GM18511 (cell line): Measurements from ENCODE around the gene FBRSL1.

ENCODE experiments used
- ATAC-seq: cut with Tn5 transposase; IDR thresholded peaks from one replicate; pipeline ENCODE4 v1.9.1; 2021; ENCODE audit warnings: mild to moderate bottlenecking, moderate library complexity; ENCODE audit not compliant: unreplicated experiment

Gene FBRSL1

DNA sequence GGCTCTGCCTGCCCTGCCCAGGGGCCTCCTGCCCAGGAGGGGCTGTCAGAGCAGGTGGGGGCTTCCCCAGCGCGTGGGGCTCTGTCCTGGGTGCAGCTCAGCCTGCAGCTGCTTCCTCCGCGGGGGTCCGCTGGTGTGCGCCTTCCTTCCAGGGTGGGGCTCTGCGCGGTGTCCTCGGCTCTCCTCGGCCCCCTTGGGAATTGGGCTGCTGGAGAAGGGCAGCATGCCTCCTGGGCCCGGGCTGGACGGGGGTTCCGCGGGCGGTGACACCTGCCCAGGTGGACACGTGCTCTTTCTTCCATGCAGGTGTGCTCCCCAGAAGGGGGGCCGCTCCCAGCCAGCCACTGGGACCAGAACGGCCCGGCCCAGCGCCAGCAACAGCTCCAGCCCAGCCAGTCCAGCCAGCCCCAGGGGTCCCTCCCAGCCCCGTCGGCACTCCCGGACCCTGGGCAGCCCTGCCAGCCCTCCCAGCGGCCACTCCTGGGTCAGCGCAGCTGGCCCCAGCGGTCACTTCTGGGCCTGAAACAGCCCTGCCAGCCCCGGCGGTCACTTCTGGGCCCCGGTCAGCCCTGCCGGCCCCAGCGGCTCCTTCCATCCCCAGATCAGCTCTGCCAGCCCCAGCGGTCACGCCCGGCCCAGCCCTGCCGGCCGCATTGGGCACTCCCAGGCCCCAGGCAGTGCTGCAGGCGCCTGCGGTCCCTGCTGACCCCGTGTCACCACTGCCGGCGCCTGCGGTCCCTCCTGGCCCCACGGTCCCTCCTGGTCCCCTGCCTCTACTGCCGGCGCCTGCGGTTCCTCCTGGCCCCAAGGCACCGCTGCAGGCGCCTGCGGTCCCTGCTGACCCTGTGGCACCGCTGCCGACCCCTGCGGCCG is 19.1 kb downstream of the FBRSL1 start:
- ATAC-seq: no peak

DNA sequence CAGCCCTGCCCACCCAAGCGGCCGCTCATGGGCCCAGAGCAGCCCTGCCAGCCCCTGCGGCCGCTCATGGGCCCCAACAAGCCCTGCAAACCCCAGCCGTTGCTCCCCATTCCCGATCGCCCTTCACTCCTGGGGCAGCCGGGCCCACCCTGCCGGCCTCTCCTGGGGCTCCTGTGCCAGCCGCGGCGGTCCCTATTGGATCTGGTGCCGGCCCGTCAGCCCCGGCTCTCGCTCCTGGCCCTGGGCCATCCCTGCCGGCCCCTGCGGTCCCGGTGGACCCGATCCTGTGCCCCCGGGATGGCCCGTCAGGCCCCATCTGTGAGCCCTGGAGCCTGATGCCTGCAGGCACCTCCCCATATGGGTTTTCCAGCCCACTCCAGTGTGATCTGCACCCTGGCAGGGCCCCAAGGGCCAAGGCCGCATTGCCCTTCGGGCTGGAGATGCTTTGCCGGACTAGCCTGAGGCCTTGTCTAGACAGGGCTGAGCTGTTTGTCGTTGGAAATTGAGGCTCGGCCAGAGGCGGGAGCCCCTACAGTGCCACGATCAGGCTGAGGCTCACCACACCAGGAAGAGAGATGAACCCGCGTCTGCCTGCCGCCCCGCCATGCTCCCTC is 20.3 kb downstream of the FBRSL1 start:
- no peak for ATAC-seq

DNA sequence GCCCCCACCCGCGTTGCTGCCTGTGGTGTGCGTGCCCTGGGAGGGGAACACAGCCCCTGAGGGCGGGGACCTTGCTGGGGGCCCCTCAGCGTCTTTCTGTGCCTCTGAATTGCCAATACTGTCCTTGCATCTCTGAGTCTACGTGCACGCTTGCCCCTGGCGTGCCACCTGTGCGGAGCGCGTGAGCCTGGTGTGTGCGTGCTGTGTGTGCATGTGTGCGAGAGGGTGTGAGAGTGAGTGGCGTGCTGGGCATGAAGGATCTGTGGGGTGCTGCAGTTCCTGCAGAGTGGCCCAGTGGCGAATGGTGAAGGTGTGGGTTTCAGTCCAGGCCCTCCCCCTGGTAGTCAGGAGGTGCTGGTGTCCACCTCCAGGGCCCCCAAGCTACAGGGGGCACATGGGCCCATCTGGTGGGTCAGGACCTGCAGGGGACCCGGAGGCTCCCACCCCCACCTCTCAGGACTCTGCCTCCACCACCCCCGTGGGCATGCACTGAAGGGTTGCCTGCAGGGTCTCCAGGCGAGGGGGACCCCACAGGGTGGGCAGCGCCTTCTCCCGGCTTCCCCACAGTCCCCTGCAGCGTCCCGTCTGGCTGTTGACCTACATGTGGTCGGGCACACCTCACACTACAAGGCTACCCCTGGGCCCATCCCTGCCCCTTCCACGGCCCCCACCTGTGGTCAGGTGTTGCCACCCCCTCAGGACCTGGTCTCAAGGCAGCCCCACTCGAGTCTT is 21.0 kb downstream of the FBRSL1 start:
- ATAC-seq: no peak

DNA sequence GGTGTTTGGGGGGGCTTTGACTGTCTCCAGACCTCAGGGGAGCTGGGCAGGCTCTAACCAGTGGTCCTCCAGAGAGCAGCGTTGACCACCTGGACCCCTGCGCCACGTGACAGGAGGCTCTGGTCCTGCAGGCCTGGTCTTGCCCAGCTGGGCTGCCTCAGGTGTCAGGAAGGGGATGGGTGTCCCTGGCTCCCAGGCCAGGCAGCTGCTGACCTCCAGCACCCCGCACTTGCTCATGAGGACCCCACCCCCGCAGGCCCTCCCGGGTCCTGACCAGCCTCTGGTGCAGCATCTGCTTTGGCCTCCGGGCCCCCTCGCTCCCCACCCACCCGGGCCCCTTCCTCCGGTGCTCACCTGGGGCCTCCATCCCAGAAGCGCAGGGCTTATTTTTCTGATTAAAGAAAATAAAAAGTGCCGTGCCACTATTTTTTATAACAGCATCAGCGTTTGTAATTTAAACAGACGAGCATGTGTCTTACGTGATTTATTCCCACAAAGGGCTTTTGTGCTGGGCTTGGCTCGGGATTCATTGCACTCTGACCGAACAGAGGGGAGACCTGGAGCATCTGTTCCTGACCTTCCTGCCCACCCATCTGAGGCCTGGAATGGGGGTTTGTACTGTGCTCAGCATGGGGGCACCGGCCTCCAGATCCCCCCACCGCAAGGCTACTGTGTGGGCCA is 21.7 kb downstream of the FBRSL1 start:
- ATAC-seq: no peak

DNA sequence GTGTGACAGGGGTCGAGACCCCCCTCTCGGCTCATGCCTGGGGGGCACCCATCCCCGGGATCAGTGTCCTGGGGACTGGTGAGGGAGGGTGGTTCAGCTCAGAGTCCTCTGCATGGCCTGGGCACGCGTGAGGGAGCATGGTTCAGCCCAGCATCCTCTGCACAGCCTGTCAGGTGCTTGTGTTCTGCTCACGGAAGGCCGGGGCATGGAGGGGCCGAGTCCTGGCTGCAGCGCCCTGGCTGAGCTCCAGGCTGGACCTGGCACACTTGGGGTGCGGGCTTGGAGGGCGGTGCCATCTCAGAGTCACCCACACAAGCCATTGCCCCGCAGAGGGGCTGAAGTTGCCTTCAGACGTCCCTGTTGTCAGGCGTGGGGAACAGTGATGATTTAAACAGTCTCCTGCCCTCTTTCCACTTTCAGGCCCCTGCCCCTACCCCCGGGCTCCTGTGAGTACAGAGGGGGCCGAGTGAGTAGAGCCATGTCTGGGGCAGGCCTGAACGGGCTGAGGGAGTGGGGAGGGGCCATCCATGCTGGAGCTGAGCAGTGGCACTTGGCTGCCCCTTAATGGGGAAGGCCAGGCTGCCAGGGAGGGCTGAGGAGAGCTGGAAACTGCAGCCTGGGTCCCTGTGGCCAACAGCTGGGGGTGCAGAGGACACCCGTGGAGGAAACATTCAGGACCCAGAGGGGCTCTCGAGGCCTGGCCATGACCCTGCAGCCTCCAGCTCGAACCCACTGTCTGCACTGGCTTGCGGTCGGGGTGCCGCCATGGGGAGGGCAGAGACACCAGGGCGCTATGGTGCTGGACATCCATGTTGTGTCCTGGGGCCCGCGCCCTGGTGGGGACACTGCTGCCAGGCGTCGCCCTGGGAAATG is 22.5 kb downstream of the FBRSL1 start:
- no peak for ATAC-seq

DNA sequence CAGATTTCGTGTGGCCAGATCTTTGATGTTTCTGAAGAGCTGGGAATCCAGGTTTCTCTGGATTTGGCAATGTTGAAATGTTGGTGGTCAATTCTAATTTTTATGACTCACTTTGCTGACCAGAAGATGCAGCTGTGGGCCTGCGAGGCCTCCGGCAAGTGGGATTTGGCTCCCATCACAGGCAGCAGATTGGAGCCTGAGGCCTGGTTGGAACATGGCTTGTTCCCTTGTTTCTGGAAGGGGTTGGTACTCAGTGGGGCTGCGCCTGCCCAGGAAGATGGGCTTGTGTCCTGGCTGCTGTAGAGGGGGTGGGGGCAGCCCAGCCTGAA is 23.1 kb downstream of the FBRSL1 start:
- no peak for ATAC-seq

DNA sequence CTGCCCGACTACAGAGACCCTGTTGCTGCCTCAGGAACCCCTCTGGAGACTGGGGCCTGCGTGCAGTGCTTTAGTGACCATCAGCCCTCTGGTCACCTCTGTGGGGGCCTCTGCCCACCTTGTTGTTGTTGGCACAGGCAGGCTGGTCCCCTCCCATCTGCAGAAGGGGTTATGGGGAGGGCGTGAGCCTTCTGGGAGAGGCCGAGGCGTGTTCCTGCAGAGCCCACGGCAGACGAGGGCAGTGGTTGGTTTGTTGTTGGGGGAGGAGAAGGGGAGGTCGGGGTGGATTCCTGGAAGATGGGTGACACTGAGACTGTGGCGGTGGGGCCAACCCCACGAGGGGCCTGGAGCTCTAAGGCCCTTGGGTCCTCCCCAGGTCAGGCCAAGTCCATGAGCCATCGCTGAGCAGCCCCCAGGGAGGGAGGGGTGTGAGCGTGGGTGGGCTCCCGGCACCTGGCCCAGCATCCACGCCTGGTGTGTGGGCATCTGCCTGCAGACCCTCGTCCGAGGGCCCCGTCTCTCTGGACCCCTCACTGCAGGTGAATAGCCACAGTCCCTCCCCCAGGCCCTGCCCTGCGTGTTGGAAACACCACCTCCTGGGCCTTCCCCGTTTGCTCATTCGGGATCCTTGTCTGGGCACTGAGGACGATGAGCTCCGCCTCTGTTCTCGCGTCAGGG is 23.6 kb downstream of the FBRSL1 start:
- ATAC-seq: no peak

DNA sequence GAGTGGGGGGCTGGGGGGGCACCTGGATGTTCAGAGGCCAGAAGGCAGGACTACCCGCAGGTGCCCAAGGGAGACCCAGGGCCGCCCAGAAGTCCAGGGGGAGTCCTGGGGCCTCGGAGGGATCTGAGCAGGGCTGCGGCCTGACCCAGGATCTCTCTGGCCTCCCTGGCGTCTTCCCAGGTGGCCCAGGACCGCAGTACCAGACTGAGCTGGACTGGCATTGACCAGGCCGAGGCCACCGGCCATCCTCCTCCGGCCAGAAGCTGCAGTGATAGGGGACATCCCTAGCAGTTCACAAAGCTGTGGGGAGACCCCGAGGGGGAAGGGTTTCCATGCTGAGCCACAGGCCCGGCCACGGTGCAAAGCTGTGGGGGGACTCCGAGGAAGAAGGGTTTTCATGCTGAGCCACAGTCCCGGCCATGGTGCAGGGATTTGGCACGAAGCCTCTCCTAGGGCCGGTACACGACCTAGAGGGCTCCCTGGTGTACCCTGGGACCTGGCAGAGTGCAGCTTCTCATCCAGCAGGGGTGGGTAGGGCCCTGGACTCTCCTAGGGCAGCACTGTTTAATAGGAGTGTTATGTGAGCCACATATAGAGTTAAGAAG is 24.4 kb downstream of the FBRSL1 start:
- ATAC-seq: no peak

DNA sequence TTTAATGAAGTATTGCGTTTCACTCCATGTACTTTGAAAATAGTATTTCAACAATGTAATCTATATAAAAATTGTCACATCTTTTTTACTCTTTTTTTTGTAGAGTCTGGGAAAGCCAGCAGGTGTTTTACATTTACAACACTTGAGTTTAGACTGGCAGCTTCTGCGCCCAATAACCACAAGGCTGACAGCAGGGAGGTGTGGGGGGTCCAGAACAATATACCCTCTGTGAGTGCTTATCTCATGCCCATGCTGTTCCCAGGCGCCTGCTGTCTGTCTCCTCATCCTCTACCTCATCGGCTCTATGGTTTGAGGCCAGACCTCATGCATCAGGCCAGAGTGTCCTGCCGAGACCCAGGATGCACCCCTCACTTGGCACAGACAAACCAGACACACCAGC is 24.9 kb downstream of the FBRSL1 start:
- ATAC-seq: no peak

DNA sequence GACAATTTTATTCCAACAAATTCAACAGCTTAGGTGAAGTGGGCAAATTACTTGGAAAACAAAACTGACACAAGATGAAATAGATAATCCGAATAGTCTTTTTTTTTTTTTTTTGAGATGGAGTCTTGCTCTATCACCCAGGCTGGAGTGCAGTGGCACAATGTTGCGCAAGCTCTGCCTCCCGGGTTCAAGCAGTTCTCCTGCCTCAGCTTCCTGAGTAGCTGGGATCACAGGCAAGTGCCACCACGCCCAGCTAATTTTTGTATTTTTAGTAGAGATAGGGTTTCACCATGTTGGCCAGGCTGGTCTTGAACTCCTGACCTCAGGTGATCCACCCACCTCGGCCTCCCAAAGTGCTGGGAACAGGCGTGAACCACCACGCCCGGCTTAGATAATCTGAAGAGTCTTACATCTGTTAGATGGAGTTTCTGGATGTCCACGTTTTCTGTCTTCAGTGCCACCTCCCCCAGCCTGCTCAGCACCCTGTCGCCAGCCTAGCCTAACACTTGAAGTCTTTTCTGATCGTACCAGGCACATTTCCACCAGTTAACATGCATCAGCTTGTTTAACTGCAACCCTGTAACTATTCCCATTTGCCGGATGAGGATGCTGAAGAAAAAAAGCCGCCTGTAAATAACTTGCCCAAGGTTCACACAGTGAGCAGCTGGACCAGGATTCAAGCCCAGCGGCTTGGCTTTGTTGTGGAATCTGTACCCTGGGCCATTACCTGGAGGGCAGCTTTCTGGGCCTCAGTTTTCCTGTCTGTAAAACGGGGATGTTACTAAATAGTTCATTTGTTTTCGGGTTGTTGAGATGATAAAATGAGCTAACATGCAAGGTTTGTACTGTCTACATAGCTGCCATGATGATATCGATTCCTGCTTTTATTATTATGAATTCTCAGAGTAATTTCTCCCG is 26.4 kb downstream of the FBRSL1 start:
- no peak for ATAC-seq

DNA sequence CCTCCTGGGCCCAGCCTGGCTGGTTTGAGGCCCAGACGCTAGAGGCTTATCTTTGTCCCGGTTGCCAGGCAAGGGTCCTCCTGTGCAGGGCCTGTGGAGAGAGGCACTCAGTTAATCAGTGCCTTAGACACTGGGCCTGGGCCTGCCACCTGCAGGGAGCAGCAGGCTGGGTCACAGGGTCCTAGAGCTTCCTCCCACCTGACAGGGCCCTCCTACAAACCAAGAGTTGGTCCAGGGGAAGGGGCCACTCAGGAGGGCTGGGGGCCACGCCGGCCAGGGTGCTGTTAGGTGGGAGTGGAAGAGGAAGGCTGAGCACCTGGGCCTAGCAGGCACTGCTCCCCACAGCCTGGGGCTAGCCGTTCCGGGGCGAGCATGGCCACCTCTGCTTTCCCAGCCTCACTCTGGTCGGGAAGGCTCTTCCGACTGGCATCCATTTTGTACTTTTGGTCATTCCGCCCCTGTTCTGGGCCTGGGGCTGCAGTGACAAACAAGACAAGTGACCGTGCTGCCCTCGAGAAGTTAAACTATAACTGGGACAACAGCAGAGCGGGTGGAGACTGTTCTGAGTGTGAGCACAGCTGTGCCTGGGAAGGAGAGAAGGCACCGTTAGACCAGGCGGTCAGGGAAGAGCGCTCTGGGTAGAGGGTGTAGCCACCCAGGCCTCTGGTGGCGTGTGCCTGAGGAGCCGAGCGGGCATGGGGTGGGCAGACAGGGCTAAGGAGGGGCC is 27.2 kb downstream of the FBRSL1 start:
- no peak for ATAC-seq

DNA sequence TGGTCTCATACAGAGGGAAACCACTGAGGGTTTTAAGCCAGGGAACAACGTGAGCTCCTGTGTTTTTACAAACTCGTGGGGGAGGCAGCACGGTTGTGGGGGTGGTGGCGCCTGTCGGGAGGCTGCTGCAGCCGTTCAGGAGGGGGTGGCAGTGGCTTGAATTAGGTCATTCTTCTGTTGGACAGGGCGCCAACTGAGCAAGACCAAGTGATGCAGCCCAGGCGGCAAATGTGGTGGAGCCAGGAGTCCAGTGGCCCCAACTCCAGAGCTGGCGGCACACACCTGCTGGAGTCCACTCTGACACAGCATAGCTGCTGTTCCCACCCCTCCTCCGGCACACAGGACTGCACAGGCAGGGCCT is 27.8 kb downstream of the FBRSL1 start:
- ATAC-seq: no peak

DNA sequence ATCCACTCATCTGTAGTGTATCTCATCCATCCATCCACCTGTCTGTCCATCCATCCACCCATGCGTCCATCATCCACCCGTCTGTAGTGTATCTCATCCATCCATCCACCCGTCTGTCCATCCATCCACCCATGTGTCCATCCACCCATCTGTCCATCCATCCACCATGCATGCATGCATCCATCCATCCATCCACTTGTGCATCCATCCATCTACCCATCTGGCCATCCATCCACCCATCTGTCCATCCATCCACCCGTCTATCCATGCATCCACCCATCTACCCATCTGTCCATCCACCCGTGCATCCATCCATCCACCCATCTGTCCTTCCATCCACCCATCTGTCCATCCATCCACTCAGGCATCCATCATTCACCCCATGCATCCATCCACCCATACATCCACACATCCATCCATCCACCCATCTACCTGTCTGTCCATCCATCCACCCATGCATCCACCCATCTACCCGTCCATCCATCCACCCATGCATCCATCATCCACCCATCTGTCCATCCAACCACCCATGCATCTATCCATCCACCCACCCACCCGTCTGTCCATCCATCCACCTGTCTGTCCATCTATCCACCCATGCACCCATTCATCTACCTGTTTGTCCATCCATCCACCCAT is 28.5 kb downstream of the FBRSL1 start:
- ATAC-seq: no peak

DNA sequence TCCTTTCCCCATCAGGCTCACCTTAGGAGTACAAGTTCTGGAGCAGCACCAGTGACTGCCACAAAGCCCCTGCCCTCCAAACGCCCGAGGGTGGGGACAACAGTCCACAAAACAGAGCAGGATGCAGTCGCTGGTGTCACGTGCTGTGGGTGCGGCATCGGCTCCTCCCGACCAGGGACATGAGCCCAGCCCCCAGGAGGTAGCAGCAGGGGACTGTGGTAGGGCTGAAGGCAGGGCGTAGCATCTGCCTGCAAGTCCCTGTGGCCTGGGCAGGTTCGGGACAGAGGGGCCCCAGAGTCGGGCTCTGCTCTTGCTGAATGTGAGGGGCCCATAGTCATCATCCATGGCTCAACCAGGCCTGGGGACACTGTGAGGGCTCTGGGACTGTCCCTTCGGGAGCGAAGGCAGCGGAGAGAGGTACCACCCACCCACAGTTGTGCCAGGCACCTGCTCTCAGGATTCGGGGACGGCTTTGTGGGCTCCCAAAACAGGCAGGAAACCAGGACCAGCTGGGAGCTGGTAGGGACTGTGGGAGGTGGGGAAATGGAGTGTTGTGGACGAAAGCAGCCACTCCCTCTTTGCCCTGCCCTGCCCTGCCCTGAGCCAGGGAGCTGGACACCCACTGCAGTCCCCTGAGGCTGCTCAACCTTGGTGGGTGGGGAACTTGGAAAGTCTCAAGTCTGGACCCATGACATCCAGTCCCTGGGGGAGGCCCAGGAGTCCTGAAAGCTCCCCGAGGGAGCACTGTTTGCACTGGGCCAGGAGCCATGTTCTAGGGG is 30.7 kb downstream of the FBRSL1 start:
- ATAC-seq: no peak

DNA sequence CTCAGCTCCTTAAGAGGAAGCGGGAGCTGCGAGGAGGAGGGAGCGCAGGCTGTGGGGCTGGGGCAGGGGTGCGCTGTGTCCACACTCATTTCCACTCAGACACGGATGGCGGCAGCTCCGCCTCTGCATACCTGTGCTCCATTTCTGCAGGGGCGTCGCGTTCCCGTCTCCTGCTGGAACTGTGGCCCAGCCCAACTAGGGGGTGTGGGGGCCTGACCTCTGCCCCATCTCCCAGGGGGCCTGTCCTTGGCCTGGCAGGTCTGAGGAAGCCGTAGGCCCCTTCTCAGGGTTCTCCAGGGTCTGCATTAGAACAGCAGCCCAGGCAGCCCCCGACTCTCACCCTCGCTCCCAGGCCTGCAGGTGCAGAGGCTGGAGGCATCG is 31.2 kb downstream of the FBRSL1 start:
- no peak for ATAC-seq

DNA sequence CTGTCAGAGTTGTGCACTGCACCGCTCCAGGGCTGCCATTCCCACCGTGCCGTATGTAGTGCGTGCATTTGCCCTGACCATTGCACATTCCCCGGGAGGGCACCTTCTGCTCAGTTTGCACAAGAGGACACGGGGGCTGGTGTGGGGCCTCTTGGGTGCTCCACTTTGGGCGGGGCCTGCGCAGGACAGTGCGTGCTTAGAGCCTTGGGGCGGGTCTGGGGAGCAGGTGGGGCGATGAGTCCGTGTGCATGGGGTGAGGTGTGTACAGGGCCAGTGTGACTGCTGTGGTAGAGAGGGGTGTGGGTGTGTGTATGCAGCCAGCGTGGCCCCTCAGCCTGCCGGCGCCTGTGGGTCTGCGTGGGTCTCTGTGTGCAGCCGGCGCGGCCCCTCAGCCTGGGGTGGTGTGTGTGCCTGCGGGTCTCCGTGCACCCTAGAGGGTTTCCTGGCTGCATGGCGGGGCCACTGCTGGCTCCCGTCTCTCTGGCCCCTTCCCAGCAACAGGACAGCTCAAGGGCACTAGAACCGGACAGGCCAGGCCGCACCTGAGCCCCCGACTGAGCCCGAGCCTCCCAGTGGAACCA is 31.9 kb downstream of the FBRSL1 start:
- no peak for ATAC-seq
